Dendritic cell treated with granulocyte-macrophage colony-stimulating factor and Interleukin-4, amounts not matched to agents 40 ng/mL and 50 ng/mL, for 4 days (primary cell): Measurements from ENCODE around the gene HS6ST1.

ENCODE experiments used
- H3K27ac Mint-ChIP-seq: one replicate; pipeline ENCODE4 v1.8.0; 2022; ENCODE audit warnings: mild to moderate bottlenecking, mixed read lengths
- H3K27me3 Mint-ChIP-seq: one replicate; pipeline ENCODE4 v1.8.0; 2022; ENCODE audit warnings: mild to moderate bottlenecking, mixed read lengths
- H3K36me3 Mint-ChIP-seq: one replicate; pipeline ENCODE4 v1.8.0; 2022; ENCODE audit warnings: low read depth, mixed read lengths
- H3K4me1 Mint-ChIP-seq: one replicate; pipeline ENCODE4 v1.8.0; 2022; ENCODE audit warnings: low read depth, mixed read lengths
- H3K4me3 Mint-ChIP-seq: one replicate; pipeline ENCODE4 v1.8.0; 2022; ENCODE audit warnings: mild to moderate bottlenecking, moderate library complexity, mixed read lengths
- H3K9me3 Mint-ChIP-seq: one replicate; pipeline ENCODE4 v1.8.0; 2022; ENCODE audit warnings: mixed read lengths
- intact Hi-C: fragments of 100-400 bp; cut with micrococcal nuclease; formaldehyde crosslinking; loops from one replicate; pipeline ENCODE4 v1.15.0; 2022

The HS6ST1 gene

GRCh38 chr2:128343459-128343858 is 24.8 kb upstream of the HS6ST1 start:
- H3K27me3 Mint-ChIP-seq = peaks cover 3% of the 10 kb centered on the region
- no peaks in the 10 kb centered on the region for H3K4me1 Mint-ChIP-seq
- H3K36me3 Mint-ChIP-seq = no peaks in the 10 kb centered on the region
- H3K9me3 Mint-ChIP-seq = peaks cover 28% of the 10 kb centered on the region
- H3K4me3 Mint-ChIP-seq = no peak overlapping the region
- no peak overlapping the region for H3K27ac Mint-ChIP-seq
- intact Hi-C loops = no loop called here

DNA sequence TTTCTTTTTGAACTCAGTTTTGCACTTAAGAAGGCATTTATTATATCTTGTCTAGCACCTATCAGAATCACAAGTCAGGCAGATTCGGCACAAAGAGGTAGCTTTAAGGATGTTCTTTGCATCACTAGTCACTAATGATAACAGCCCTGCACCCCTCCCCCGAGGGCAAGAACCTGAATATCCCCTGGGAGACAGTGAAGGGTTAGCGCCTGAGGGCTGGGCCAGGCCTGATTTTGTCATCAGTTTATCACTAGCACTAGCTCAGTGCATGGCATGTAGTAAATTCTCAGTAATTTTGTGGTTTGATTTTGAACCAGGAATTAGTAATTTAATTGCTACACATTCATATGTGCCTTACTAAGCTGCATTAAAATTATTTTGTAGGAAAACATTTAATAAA is 23.9 kb upstream of the HS6ST1 start:
- Mint-ChIP-seq H3K4me3 (no peak overlapping the region), H3K9me3 (peaks cover 28% of the 10 kb centered on the region), H3K27me3 (peaks cover 3% of the 10 kb centered on the region), H3K27ac (no peak overlapping the region), H3K36me3 (no peaks in the 10 kb centered on the region), H3K4me1 (no peaks in the 10 kb centered on the region)
- intact Hi-C loops = no loop called here

- no peaks in the 10 kb centered on the region for H3K36me3 Mint-ChIP-seq
- no peak overlapping the region for H3K27ac Mint-ChIP-seq
- H3K27me3 Mint-ChIP-seq = peaks cover 4% of the 10 kb centered on the region
- intact Hi-C loops = no loop called here
- H3K9me3 Mint-ChIP-seq = peaks cover 28% of the 10 kb centered on the region
- H3K4me1 Mint-ChIP-seq = no peaks in the 10 kb centered on the region
- H3K4me3 Mint-ChIP-seq = no peak overlapping the region
These were observed 23.0 kb upstream of the HS6ST1 start for GRCh38 chr2:128341621-128342020.

DNA sequence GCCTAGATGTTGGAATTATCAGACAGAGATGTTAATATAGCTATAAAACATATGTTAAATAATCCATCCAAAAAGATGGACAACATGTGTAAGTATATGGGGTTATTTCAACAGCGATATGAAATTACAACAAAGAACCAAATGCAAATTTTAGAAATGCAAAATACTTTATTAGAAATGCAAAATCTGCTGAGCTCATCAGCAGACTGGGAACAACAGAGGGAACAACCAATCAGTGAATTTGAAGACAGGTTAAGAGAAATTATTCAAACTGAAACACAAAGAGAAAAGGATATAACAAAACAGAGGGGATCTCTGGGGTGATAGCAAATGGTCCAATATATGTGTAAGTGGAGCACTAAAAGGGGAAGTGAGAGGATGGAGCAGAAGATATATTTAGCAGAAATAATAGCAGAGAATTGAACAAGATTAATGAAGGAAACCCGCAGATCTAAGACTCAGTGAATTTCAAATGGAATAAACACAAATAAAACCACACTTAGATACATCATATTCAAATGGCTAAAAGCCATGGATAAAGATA is 13.5 kb upstream of the HS6ST1 start:
- Mint-ChIP-seq H3K4me3 (no peak overlapping the region), H3K9me3 (peaks cover 28% of the 10 kb centered on the region), H3K27ac (no peak overlapping the region), H3K4me1 (no peaks in the 10 kb centered on the region), H3K36me3 (no peaks in the 10 kb centered on the region), H3K27me3 (peaks cover 2% of the 10 kb centered on the region)
- intact Hi-C loops = no loop called here

GRCh38 chr2:128330583-128330982 is 11.9 kb upstream of the HS6ST1 start:
- H3K9me3 Mint-ChIP-seq = peaks cover 28% of the 10 kb centered on the region
- no peaks in the 10 kb centered on the region for H3K36me3 Mint-ChIP-seq
- no peak overlapping the region for H3K27ac Mint-ChIP-seq
- H3K4me3 Mint-ChIP-seq = no peak overlapping the region
- intact Hi-C loops = no loop called here
- H3K4me1 Mint-ChIP-seq = no peaks in the 10 kb centered on the region
- H3K27me3 Mint-ChIP-seq = peaks cover 1% of the 10 kb centered on the region

DNA sequence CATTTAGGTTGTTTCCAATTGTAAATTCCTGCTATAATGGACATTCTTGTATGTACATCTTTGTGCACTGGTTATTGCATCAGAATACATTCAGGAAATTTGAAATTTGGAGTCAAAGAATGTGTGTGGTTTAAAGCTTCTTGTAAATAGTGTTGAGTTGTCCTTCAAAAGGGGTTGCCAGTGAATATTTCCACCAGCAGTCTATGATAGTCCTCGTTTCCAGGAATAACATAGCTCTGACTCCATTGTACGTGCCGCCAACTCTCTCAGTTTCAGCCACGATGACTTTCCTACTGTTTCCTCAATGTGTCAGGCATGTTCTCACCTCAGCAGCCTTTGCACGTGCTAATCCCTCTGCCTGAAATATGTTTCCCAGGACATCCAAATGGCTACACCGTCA is 10.9 kb upstream of the HS6ST1 start:
- H3K9me3 Mint-ChIP-seq = peaks cover 28% of the 10 kb centered on the region
- H3K27me3 Mint-ChIP-seq = peaks cover 1% of the 10 kb centered on the region
- intact Hi-C loops = loop anchor here (10.0 kb wide), 1 partner anchor 405 kb away; no protein-coding TSS in a partner anchor
- H3K27ac Mint-ChIP-seq = no peak overlapping the region
- no peaks in the 10 kb centered on the region for H3K36me3 Mint-ChIP-seq
- H3K4me3 Mint-ChIP-seq = no peak overlapping the region
- H3K4me1 Mint-ChIP-seq = no peaks in the 10 kb centered on the region

GRCh38 chr2:128327180-128327964 is 8.7 kb upstream of the HS6ST1 start:
- Mint-ChIP-seq H3K27ac (no peak overlapping the region), H3K4me1 (no peaks in the 10 kb centered on the region), H3K27me3 (peaks cover 9% of the 10 kb centered on the region), H3K4me3 (no peak overlapping the region), H3K36me3 (no peaks in the 10 kb centered on the region), H3K9me3 (peaks cover 12% of the 10 kb centered on the region)
- intact Hi-C loops = loop anchor here (10.0 kb wide), 1 partner anchor 407 kb away; no protein-coding TSS in a partner anchor

DNA sequence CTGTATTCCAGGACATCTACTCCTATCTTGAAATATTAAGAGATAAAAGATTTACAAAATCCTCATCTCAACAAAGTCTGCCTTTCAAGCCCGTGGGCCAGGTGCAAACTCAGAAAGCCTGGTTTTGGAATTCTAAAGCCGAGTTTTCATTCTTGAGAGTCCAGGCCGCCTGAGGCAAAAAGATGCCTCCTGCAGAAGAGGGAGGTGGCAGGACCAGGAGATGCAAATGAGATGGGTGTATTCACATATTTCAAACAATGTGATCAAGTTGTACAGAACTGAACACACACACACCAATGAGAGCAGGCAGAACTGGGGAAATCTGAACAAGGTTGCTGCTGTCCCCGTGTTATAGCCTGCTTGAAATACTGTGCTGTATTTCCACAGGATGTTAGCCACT is 7.7 kb upstream of the HS6ST1 start:
- Mint-ChIP-seq H3K9me3 (peaks cover 2% of the 10 kb centered on the region), H3K27ac (no peak overlapping the region), H3K4me3 (no peak overlapping the region), H3K27me3 (peaks cover 12% of the 10 kb centered on the region), H3K4me1 (peaks cover 4% of the 10 kb centered on the region), H3K36me3 (no peaks in the 10 kb centered on the region)
- intact Hi-C loops = loop anchor here (10.0 kb wide), 1 partner anchor 408 kb away; no protein-coding TSS in a partner anchor

GRCh38 chr2:128325611-128326181 is 7.0 kb upstream of the HS6ST1 start:
- Mint-ChIP-seq H3K36me3 (no peaks in the 10 kb centered on the region), H3K9me3 (no peaks in the 10 kb centered on the region), H3K4me1 (peaks cover 10% of the 10 kb centered on the region), H3K27ac (no peak overlapping the region), H3K27me3 (peaks cover 18% of the 10 kb centered on the region), H3K4me3 (no peak overlapping the region)
- intact Hi-C loops = loop anchor here (10.0 kb wide), 1 partner anchor 409 kb away; no protein-coding TSS in a partner anchor

DNA sequence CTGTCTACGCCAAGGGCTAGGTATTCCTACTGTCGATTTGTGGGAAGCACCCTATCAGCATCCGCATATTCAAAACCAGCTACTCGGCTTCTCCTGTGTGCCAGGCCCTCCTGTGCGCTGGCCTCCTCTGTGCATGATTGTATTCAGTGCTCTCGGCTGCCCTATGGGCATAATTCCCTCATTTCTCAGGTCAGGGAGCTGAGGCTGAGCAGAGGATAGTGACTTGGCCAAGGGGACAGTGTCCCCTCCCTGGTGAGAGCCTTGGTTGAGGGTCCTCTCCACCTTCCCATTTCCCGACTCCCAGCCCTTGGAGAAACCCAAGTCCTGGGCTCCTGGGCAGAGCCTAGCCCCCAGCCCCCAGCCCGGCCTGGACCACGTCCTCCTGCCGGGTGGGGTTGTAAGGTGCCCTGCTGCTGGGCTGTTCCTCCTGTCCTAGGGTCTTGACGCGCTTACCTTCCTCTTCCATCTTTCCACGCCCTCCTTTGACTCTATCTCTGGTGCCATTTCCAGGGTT is 6.3 kb upstream of the HS6ST1 start:
- Mint-ChIP-seq H3K4me1 (peaks cover 13% of the 10 kb centered on the region), H3K36me3 (no peaks in the 10 kb centered on the region), H3K27me3 (peaks cover 26% of the 10 kb centered on the region), H3K27ac (no peak overlapping the region), H3K9me3 (no peaks in the 10 kb centered on the region), H3K4me3 (no peak overlapping the region)
- intact Hi-C loops = loop anchor here (5.0 to 10.0 kb wide), 2 partner anchors 148 to 410 kb away; no protein-coding TSS in a partner anchor

- peaks cover 30% of the 10 kb centered on the region for H3K27me3 Mint-ChIP-seq
- intact Hi-C loops = loop anchor here (5.0 to 10.0 kb wide), 2 partner anchors 147 to 411 kb away; no protein-coding TSS in a partner anchor
These were observed 5.6 kb upstream of the HS6ST1 start for GRCh38 chr2:128324008-128324896.

GRCh38 chr2:128323555-128323931 is 4.9 kb upstream of the HS6ST1 start:
- peaks cover 13% of the 10 kb centered on the region for H3K4me1 Mint-ChIP-seq
- H3K27ac Mint-ChIP-seq = peak overlapping the region; percentile 13
- no peaks in the 10 kb centered on the region for H3K36me3 Mint-ChIP-seq
- intact Hi-C loops = loop anchor here (5.0 to 10.0 kb wide), 2 partner anchors 146 to 411 kb away; no protein-coding TSS in a partner anchor
- H3K4me3 Mint-ChIP-seq = no peak overlapping the region
- H3K27me3 Mint-ChIP-seq = peaks cover 31% of the 10 kb centered on the region
- no peaks in the 10 kb centered on the region for H3K9me3 Mint-ChIP-seq

More at GRCh38 chr2:128324008-128324896, 5.6 kb upstream of the HS6ST1 start:
- no peaks in the 10 kb centered on the region for H3K36me3 Mint-ChIP-seq
- H3K9me3 Mint-ChIP-seq = no peaks in the 10 kb centered on the region
- H3K27ac Mint-ChIP-seq = peak overlapping the region; percentile 13
- no peak overlapping the region for H3K4me3 Mint-ChIP-seq
- H3K4me1 Mint-ChIP-seq = peaks cover 13% of the 10 kb centered on the region
